Activated CD8-positive, alpha-beta memory T cell treated with anti-CD3 and anti-CD28 coated beads, Interleukin-2, amount 50 U/mL, for 4 hours (primary cell): ENCODE results near the gene ADGRD2.
"Not testable (repeated sequence)": the region's sequence is repeated elsewhere in the genome, so short reads cannot be mapped to it uniquely, and the experiment has no call there.

Source experiments
- DNase-seq: peaks from one replicate; pipeline ENCODE4 v3.0.0-alpha.2; 2020

ADGRD2 gene, protein sequence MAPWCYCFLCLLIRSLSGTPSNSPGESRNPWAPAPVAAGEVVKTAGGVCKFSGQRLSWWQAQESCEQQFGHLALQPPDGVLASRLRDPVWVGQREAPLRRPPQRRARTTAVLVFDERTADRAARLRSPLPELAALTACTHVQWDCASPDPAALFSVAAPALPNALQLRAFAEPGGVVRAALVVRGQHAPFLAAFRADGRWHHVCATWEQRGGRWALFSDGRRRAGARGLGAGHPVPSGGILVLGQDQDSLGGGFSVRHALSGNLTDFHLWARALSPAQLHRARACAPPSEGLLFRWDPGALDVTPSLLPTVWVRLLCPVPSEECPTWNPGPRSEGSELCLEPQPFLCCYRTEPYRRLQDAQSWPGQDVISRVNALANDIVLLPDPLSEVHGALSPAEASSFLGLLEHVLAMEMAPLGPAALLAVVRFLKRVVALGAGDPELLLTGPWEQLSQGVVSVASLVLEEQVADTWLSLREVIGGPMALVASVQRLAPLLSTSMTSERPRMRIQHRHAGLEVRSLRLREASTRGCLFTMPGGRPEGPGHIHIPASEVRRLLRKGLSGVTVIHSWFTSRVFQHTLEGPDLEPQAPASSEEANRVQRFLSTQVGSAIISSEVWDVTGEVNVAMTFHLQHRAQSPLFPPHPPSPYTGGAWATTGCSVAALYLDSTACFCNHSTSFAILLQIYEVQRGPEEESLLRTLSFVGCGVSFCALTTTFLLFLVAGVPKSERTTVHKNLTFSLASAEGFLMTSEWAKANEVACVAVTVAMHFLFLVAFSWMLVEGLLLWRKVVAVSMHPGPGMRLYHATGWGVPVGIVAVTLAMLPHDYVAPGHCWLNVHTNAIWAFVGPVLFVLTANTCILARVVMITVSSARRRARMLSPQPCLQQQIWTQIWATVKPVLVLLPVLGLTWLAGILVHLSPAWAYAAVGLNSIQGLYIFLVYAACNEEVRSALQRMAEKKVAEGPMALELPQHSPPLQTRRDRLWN

DNA sequence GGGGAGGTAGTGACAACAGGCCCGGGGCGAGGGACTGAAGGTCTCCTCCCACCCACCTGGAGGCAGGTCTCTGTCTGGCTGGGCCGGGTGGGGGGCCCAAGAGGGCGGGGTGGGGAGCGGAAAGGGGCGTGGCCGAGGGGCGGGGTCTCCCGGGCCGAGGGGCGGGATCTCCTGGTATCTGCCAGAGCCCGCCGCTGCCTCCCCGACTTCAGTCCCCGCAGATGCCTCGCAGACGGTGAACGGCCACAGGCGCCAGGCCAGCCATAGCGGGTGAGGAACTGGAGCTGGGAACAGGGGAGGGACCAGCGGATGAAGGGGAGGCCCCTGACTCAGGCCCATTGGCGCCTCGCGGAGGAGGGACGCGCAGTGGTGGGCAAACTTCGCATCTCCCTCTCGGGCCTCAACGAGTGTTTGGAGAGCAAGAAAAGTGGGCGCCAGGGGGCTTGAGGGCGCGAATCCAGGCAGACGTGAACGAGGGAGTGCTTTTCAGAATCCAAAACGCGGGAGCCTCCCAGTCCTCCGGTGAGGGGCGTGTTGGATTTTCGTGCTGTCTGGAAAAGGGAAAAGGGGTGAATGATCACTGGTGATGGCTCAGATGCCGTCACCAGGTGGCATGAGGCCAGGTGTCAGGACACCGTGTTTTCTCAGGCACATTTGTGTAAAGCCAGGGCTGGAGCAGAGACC, at the start of gene ADGRD2:
TSS of gene ADGRD2 (plus strand) at position 211 of the 684 bp plus-strand sequence. CDS start 1,216 bp downstream, outside the sequence.
- no peak for DNase-seq

DNA sequence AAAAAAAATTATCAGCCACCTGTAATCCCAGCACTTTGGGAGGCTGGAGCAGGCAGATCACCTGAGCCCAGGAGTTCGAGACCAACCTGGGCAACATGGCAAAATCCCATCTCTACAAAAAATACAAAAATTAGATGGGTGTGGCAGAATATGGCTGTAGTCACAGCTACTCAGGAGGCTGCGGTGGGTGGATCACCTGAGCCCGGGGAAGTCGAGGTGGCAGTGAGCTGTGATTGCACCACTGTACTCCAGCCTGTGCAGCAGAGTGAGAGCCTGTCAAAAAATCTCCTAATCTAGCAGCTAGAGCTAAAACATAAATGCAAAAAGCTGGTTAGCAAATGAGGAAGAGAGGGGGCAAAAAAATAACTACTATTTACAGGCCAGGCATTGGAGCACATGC, 47.0 kb upstream of the ADGRD2 start:
- DNase-seq = no peak

DNA sequence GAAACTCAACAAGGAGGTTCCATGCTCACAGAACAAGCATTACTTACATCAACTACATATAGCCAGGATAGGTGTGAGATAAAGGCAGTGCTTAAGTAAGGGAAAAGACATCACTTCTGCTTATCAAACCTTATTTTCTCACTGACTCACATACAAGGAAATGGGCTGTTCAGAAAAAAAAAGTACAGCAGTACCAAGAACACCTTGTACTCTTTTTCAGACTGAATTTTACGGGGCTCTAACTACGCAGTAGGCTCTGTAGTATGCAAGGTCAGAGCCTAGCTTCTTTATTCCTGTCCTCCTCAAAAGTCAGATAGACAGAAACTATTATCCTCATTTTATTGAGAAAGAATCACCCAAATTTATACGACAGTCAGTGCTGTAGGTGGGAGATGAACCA, 40.8 kb upstream of the ADGRD2 start:
- DNase-seq = no peak

DNA sequence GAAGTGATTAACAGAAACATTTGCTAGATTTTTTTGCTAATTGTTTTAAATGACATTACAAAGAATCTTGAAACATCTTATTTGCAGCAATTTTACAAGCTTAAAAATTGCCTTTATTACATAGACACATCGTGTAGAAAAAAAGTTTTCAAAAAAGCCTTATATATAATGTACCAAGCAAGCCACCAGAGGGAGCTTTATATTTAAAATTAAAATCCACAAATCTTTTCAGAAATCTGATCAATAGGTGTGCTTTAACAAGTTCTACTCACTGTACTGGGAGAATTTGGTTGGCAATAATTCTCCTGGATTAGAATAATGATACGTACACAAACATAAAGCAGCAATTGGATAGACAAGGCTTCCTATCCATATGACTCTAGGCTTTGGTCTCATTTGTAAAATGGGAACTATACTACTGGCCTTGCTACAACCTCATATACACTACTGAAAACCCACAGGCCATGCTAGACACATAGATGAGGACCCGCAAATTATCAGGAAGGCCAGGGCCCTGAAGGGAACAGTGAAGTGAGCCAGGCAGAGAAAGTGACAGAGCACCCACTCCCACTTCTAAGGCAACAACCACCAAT, 39.8 kb upstream of the ADGRD2 start:
- no peak for DNase-seq

DNA sequence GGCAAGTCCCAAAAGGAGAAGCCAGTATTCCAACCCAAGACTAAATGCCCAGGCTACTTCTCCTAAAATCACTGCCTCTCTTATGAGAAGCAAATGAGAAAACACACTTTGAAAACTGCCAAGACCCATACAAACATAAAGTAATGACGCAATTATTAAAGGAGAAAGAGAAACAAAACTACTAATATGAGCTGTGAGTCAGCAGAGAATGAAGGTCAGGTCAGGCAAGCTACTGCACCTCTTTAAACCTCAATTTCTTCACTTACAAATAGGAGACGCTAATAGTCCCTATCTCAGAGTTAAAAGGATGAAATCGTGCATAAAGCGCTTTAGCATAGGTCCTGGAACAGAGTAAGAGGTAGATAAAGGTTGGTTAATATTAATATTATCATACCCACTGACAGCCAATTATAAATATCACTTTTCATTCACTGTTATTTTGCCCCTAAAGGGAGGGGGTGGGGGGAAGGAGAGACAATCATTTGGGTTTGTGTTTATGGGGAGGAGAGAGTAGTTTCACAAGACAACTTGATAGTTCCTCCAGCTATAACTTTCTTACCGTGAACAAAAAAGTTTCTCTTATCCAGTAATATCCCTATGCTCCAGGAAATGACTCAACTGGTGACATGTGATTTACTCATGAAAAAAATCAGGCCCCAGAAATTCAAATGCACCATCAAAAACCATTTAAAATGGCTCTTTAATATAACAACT, 38.6 kb upstream of the ADGRD2 start:
- DNase-seq = no peak

DNA sequence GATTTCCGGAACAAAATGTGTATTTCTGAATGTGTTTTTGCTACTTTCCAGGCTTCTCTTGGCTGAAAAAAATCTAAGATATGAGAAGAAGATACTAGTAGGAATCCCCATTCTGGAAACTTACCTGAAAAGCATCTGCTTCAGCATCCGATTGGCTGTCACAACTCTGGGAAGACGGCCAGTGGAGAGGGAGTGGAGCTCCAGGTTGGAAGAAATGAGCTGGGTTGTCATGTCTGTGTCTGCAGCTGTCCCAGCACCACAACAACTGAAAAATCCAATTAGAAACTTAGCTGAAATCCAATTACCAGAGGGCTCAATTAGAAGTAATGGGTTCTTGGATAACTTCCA, 38.0 kb upstream of the ADGRD2 start:
- no peak for DNase-seq

DNA sequence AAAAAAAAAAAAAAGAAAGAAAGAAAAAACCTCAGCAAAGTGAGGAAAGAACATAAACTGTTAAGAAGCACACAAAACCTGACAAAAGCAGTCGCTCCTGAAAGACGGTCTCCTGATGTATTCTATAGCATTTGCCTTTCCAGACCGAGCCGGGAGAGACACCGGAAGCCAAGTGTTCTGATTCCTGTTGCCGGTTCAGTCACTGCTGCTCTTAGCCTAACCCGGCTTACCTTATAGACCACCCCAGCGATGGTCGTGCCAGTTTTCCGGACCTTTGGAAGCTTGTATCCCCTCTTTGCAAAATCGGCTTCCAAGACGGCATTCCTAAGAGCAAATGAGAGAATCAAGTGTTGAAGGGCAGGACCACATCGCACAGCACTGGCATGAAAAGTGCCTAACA, 35.6 kb upstream of the ADGRD2 start:
- DNase-seq = no peak

DNA sequence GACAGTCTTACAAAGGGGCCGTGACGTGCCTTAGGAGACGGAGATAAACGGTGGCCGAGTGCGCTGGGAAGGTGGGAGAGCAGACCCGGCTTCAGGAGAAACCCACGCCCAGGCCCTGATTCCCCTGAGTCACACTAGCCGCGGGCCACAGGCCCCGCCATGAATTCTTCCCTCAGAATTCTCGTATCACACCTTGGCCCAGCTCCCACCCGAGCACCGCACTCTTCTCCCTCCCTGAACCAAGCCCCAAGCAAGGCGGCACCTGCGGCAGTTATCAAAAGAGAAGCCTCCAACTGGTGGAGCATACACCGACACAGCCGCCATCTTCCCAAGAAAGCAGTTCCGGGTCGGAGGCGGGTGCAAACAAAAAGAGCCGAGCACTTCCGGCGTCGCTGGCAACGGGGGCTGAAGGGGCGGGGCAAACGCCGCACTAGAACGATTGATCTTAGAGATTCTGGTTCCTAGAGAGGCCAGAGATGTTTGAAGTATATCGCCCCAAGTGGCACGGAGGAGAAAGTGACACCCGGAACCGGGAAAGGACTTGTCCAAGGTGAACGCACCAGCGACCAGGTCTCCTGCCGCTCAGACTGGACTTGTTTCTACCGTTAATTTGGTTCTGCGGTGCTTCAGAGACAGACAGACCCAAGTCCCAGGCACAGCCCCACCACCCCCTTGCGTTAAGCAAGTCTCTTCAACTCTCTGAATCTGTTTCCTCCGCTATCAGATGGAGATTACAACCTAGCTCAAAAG, 35.0 kb upstream of the ADGRD2 start, which contains the start of gene PSMB7:
TSS of gene PSMB7 (minus strand) at position 341 of the 750 bp plus-strand sequence. CDS start at position 324, 17 bp downstream.
- DNase-seq = peak; percentile 97

DNA sequence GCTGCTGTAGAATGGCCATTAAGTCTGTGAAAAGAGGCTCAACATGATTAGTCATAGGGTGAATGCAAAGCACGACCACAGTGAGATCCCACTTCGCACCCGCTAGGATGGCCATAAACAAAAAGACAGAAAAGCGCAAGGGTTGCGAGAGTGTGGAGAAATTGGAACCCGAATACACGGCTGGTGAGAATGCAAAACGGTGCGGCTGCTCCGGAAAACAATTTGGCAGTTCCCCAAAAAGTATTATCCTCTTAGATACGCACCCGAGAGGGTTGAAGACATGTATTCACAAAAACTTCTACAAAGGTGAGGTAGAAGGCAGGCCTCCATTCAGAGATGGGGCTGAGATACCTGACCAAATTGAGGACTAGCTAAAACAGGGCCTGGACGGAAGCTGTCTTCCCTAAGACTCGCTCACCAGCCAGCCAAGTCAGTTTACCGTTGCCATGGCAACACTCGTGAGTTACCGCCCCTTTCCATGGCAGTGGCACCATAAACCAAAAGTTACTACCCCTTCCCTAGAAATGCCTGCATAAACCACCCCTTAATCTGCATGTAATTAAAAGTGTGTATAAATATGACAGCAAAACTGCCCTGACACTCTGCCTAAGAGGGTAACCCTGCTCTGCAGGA, 34.3 kb upstream of the ADGRD2 start:
- no peak for DNase-seq

DNA sequence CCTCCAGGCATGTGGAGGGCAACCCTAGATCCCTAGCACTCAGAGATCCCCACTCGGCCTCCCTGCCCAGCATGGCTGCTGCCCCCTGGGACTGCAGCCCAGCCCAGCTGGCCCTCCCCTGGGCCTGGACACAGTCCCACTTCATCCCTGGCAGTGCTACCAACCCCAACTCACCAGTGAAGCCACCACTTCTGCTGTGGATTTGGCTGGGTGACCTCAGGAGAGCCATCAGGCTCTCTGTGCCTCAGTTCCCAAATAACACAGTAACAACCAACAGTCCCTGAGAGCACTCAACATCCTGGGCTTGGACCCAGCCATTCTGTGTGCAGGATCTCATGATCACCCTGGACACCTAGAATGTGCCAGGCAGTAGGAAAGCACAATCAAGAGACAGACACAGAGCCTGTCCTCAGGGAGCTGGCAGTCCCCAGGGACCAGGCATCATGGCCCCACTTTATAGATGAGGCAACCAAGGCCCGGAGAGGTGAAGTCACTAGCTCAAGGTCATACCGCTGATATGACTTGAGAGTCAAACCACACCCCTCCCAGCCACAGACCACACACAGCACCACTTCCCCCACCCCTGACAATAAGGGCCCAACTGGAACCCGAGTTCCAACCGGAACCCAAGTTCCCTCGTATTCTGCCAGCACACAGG, 30.3 kb upstream of the ADGRD2 start:
- DNase-seq = no peak

DNA sequence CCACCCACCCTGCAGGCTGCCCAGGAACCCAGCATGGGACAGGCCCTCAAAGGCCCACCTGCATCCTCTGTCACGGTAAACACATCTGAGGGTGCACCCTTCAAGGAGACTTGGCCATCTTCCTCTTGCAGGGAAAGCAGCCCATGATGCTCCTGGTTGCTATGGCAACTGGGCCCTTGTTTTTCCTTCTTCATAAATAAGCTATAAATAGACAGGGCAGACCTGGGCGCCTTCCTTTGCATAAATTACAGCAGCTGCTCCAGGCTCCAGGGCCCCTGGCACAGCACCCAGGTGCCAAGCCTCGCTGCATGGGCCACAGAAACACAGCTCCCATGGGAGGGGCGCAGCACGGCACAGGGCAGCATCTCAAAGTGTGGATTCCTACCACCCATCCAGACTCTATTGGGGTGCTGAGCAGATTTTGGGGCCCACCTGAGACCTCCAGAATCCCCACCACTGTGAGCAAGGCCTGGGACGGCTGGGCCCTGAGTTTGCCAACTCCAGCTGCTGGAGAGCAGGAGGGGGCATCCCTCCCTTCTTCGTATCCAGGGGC, 29.2 kb upstream of the ADGRD2 start:
- DNase-seq = no peak

DNA sequence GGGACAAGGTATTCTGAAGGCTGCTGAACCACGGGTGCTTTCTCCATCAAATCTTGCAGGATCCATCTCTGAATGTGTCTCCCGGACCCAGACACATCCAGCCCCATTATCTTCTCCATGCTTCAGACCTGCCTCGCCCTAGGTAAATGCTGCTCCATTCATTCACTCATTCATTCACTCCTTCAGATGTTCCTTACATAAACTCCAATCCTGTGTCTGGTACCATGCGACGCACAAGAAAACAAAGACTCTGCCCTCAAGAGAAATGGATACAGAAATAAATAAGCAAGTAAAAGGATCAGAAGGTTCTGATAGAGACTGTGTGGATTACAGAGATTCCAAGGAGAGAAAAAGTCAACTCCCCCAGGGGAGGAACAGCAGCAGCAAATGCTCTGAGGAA, 27.1 kb upstream of the ADGRD2 start:
- no peak for DNase-seq

DNA sequence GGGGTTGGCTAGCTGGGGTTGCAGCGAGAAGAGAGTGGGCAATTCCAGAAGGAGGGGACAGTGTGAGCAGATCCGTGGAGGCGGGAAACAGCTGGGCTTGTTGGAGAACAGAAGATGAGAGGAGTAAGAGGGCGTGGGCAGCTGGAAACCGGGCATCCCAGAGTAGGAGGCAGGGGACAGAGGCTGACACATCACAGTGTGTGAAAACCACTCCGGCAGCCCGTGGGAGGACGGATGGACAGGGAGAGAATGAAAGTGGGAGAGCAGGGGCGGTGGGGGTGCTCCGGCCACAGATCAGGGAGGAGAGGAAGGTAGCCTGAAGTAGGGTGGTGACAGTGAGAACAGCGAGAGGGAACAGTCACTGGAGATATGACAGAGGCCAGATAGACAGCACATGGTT, 26.7 kb upstream of the ADGRD2 start:
- no peak for DNase-seq

DNA sequence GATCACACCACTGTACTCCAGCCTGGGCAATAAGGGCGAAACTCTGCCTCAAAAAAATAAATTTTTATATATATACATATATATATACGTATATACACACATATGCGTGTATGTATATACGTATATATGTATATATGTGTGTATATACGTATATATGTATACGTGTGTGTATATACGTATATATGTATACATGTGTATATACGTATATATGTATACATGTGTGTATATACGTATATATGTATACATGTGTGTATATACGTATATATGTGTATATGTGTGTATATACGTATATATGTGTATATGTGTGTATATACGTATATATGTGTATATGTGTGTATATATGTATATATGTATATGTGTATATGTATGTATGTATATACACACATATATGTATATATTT, 24.5 kb upstream of the ADGRD2 start:
- not testable (repeated sequence) for DNase-seq

DNA sequence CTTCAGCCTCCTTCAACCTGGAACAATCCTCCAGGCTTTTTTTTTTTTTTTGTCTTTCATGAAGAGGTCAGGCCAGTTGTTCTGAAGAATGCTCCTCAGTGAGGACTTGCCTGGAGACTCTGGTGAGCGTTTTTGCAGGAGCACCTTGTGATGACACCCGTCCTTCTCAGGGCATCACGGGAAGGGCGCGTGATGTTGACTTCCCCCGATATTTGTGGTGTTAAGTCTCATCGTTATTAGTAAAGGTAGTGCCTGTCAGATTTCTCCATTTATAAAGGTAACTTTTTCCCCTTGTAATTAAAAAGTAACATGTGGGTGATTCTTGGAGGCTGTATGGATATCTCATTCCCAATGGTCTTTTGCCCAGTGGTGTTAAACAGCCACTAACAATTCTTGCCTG, 23.9 kb upstream of the ADGRD2 start:
- DNase-seq = no peak

DNA sequence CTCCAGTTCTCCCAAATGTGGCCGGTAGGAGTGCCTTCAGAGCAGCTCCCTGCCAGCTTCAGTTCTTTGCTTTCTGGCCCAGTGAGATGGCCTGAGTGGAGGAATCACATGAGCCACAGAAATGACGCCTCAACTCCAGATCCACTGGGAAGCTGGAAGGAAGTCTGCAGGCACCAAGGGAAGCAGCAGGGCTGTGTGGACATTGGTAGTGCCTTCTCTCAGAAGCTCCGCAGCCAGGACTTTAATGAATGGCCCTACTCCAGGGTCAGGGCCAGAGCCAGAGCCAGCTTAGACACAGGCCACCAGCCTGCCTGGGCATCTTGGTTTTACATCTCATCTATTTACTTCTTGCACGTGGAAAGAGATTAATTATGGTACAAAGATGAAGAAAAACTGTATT, 23.0 kb upstream of the ADGRD2 start:
- DNase-seq = no peak

DNA sequence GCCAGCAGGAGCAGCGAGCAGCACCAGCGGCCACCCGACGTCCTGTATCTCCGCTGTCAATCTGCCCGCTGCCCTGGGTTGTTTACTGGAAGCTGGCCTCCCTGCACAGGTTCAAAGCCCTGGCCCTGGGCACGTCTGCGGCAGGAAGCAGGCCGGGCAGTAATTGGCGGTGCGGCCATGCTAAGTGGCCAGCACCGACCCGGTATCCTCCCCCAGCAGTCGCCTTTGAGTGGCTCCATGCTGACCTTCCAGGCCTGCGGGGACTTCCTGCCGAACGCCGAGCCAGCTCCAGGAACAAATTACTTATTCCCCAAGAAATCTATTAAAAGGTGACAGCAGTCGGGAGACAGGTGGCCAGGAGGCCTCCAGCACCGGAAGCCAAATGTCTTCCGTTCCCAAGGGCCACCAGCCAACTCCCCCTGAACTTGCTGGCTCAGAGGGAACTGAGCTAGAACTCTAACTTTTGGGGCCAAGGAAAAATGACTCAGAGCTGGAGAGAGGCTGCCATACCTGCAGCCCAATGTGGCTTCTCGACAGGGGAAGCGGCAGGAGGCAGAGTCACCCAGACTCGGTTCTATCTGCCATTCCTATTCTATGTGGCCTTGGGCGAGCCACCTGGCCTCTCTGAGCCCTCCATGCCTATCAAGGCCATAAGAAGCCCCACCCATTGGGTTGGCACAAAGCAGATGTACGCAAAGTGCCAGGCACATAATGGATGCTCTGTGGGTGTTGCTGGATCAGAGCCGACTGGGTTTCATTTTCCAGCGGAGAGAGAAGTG, 21.3 kb upstream of the ADGRD2 start:
- no peak for DNase-seq

DNA sequence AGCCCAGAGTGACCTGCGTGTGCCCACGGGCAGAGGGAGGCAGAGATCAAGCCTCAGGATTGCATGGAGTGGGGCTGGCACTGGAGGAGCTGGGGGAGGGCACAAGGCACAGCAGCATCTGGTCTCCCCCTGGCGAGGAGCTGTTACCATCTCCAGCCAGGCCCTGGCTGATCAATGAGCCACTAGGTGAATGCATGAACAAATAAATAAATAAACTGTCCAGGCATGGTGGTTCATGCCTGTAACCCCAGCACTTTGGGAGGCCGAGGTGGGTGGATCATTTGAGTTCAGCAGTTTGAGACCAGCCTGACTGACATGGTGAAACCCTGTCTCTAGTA, 20.8 kb upstream of the ADGRD2 start:
- DNase-seq = no peak

DNA sequence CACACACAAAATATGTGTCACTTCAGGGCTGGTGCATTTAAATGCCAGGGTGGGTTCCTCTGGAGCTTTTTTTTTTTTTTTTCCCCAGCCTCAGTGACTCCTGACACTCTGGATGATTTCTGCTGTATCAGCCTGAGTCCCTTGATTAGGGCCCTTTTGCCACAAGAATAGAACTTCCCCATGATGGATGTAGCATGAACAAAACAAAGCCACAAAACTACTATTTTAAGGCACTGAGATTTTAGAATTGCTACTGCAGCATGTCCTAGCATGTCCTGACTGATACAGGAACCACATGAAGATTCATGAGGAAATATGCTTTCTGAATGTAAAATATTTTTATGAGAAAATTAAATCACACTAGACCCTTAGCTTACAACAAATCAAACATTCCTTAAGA, 13.9 kb upstream of the ADGRD2 start:
- no peak for DNase-seq
